ENCODE data around the gene ZFR2. TPM values are rescaled to one million over a fixed set of nuclear protein-coding genes. Genes with fewer than 3 reads are reported as not detected.

ZFR2 gene
- total RNA-seq, 2 experiments from 2014 or later: 0.73 to 0.82 TPM

DNA sequence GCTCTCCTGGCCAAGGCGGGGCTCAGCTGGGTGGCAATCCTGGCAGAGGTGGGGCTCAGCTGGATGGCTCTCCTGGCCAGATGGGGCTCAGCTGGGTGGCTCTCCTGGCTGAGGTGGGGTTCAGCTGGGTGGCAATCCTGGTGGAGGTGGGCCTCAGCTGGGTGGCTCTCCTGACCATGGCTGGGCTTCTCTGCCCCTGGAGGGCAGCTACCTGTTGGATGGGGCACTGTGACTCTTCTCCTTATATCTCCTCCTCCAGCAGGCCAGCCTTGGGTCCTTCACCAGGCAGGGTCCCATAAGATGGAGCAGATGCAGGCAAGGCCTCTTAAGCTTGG is 16.7 kb downstream of the ZFR2 start:
- no peak overlapping the region for H3K27ac ChIP-seq (ENCODE audit: low read depth in 1 of 2, low read length in 2 of 2)
- H3K4me1 ChIP-seq (ENCODE audit: insufficient read depth, low read length): peaks cover 4% of the 10 kb centered on the region
- H3K9me3 ChIP-seq (ENCODE audit: control insufficient read depth in 1 of 2, insufficient read depth in 1 of 2, low read length in 2 of 2): peaks cover 7 to 13% of the 10 kb centered on the region in 2 experiments
- Mint-ChIP-seq H3K4me1 (ENCODE audit: low read depth) (no peaks in the 10 kb centered on the region), H3K4me3 (no peak overlapping the region), H3K27me3 (no peaks in the 10 kb centered on the region), H3K36me3 (ENCODE audit: low read depth) (no peaks in the 10 kb centered on the region), H3K9me3 (no peaks in the 10 kb centered on the region), H3K27ac (no peak overlapping the region)
- TF ChIP-seq, protein P1, sequence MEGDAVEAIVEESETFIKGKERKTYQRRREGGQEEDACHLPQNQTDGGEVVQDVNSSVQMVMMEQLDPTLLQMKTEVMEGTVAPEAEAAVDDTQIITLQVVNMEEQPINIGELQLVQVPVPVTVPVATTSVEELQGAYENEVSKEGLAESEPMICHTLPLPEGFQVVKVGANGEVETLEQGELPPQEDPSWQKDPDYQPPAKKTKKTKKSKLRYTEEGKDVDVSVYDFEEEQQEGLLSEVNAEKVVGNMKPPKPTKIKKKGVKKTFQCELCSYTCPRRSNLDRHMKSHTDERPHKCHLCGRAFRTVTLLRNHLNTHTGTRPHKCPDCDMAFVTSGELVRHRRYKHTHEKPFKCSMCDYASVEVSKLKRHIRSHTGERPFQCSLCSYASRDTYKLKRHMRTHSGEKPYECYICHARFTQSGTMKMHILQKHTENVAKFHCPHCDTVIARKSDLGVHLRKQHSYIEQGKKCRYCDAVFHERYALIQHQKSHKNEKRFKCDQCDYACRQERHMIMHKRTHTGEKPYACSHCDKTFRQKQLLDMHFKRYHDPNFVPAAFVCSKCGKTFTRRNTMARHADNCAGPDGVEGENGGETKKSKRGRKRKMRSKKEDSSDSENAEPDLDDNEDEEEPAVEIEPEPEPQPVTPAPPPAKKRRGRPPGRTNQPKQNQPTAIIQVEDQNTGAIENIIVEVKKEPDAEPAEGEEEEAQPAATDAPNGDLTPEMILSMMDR (IDR thresholded peaks at IDR 0.05): no peak
- no peaks in the 10 kb centered on the region for H3K36me3 ChIP-seq (ENCODE audit: insufficient read depth, low read length)
- no peaks in the 10 kb centered on the region for H3K27me3 ChIP-seq (ENCODE audit: control insufficient read depth in 1 of 2, insufficient read depth in 2 of 2, low read length in 2 of 2)
- no peak overlapping the region for H3K4me3 ChIP-seq (ENCODE audit: low read length)
- POLR2A ChIA-PET: no interaction called here
- ATAC-seq (ENCODE audit: poor library complexity) (no peak), DNase-seq (no peak)
- intact Hi-C loops (cut with DNase I, micrococcal nuclease): loop anchor here in 1 of 2 experiments (1.0 kb wide), 1 partner anchor 352 kb away; no protein-coding TSS in a partner anchor
- CTCF ChIA-PET: no interaction called here

DNA sequence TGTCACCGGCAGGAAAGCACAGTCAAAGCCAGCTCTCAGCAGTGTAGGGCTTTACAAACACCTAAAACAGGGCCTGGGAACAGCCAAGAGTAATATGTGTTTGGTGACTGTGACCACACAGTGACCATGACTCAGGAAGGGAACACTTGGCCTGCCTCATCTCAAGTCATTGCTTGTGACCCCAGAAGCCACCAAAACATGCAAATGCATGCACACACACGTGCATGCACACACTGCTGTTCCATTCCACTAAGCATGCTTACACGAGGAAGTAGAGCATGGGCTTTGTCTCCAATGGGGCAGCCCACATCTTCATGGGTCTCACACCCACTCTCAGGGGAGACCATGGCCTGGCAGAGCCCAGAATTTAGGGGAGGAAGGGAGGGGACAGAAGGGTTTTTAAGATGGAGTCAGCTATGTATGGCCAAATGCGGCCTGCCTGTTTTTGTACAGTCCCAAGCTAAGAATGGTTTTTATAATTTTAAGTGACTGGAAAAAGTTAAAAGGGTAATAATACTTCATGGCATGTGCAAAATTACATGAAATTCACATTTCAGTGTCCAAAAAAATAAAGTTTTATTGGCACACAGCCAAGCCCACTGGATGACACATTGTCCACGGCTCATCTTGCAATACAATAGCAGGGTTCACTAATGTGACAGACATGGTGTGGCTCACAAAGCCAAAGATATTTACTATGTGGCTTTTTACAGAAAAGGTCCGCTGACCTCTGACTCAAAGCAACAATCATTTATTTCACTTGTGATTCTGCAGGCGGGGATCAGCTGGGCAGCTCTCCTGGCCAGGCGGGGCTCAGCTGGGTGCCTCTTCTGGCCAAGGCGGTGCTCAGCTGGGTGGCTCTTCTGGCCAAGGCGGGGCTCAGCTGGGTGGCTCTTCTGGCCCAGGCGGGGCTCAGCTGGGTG is 17.3 kb downstream of the ZFR2 start:
- H3K27ac ChIP-seq (ENCODE audit: low read depth in 1 of 2, low read length in 2 of 2): no peak overlapping the region
- H3K4me1 Mint-ChIP-seq (ENCODE audit: low read depth): no peaks in the 10 kb centered on the region
- H3K4me1 ChIP-seq (ENCODE audit: insufficient read depth, low read length): peaks cover 4% of the 10 kb centered on the region
- ChIA-PET POLR2A (no interaction called here), CTCF (no interaction called here)
- no peaks in the 10 kb centered on the region for H3K27me3 ChIP-seq (ENCODE audit: control insufficient read depth in 1 of 2, insufficient read depth in 2 of 2, low read length in 2 of 2)
- no peak overlapping the region for H3K27ac Mint-ChIP-seq
- no peak for DNase-seq
- H3K27me3 Mint-ChIP-seq: no peaks in the 10 kb centered on the region
- H3K4me3 Mint-ChIP-seq: no peak overlapping the region
- no peak for ATAC-seq (ENCODE audit: poor library complexity)
- no peak overlapping the region for H3K4me3 ChIP-seq (ENCODE audit: low read length)
- H3K36me3 Mint-ChIP-seq (ENCODE audit: low read depth): no peaks in the 10 kb centered on the region
- no peaks in the 10 kb centered on the region for H3K9me3 Mint-ChIP-seq
- H3K9me3 ChIP-seq (ENCODE audit: control insufficient read depth in 1 of 2, insufficient read depth in 1 of 2, low read length in 2 of 2): peaks cover 7 to 13% of the 10 kb centered on the region in 2 experiments
- intact Hi-C loops (cut with DNase I, micrococcal nuclease): loop anchor here in 1 of 2 experiments (1.0 kb wide), 1 partner anchor 353 kb away; no protein-coding TSS in a partner anchor
- TF ChIP-seq, protein P1 (IDR thresholded peaks at IDR 0.05): no peak
- H3K36me3 ChIP-seq (ENCODE audit: insufficient read depth, low read length): no peaks in the 10 kb centered on the region

- POLR2A ChIA-PET: no interaction called here
- no peak for ATAC-seq (ENCODE audit: poor library complexity)
- TF ChIP-seq, protein P1 (IDR thresholded peaks at IDR 0.05): no peak
- Mint-ChIP-seq H3K36me3 (ENCODE audit: low read depth) (no peaks in the 10 kb centered on the region), H3K27me3 (no peaks in the 10 kb centered on the region), H3K4me1 (ENCODE audit: low read depth) (no peaks in the 10 kb centered on the region), H3K27ac (no peak overlapping the region), H3K9me3 (no peaks in the 10 kb centered on the region), H3K4me3 (no peak overlapping the region)
- Histone ChIP-seq H3K9me3 (ENCODE audit: control insufficient read depth in 1 of 2, insufficient read depth in 1 of 2, low read length in 2 of 2) (peaks cover 7 to 13% of the 10 kb centered on the region in 2 experiments), H3K27me3 (ENCODE audit: control insufficient read depth in 1 of 2, insufficient read depth in 2 of 2, low read length in 2 of 2) (no peaks in the 10 kb centered on the region), H3K36me3 (ENCODE audit: insufficient read depth, low read length) (no peaks in the 10 kb centered on the region), H3K27ac (ENCODE audit: low read depth in 1 of 2, low read length in 2 of 2) (no peak overlapping the region), H3K4me1 (ENCODE audit: insufficient read depth, low read length) (peaks cover 4% of the 10 kb centered on the region), H3K4me3 (ENCODE audit: low read length) (no peak overlapping the region)
- CTCF ChIA-PET: no interaction called here
- intact Hi-C loops (cut with DNase I, micrococcal nuclease): no loop called here
- DNase-seq: no peak
Measured at GRCh38 chr19:3850320-3850972, 18.4 kb downstream of the ZFR2 start.
